Tibial nerve (tissue), 4 donors: ENCODE results near the gene KRT80.

Experiments used
- CTCF ChIP-seq, 5 experiments: fragments of 200-600 bp in 3 of 5; fragments of 450-650 bp in 2 of 5; sonication (generic) in 3 of 5; IDR thresholded peaks; one replicate each; pipeline ENCODE4 v1.5.1; 2016 to 2019; ENCODE audit warnings: antibody characterized with exemption in 5 of 5, mild to moderate bottlenecking in 3 of 5, moderate library complexity in 2 of 5
- EP300 ChIP-seq, 2 donors: sonication (generic); formaldehyde crosslinking; IDR thresholded peaks; one replicate each; pipeline ENCODE4 v1.6.1; 2017; ENCODE audit warnings: antibody characterized with exemption in 2 of 2, mild to moderate bottlenecking in 1 of 2
- POLR2A ChIP-seq, 2 donors: fragments of 450-650 bp; IDR thresholded peaks; one replicate each; pipeline ENCODE4 v1.6.1; 2017; ENCODE audit warnings: antibody characterized with exemption in 2 of 2, mild to moderate bottlenecking in 2 of 2, moderate library complexity in 2 of 2

GRCh38 chr12:52164624-52165023, 27.2 kb downstream of the KRT80 start:
- no peak for TF ChIP-seq POLR2A (IDR thresholded peaks at IDR 0.05)
- no peak for TF ChIP-seq CTCF (IDR thresholded peaks at IDR 0.05)
- no peak for TF ChIP-seq EP300 (IDR thresholded peaks at IDR 0.05)
